GM12875 (cell line): ENCODE data around the gene TM6SF1.

ENCODE experiments used
- H3K4me3 ChIP-seq: one replicate; pipeline ENCODE4 v1.5.1; 2011; ENCODE audit warnings: low read depth, low read length, control low read depth
- TF ChIP-seq, protein P1 (sequence below): IDR thresholded peaks from 2 replicates; pipeline ENCODE4 v1.5.1; 2011; ENCODE audit warnings: low read depth, mild to moderate bottlenecking, control low read depth, inconsistent platforms, low read length, moderate library complexity, borderline replicate concordance; ENCODE audit not compliant: insufficient read depth

TM6SF1 gene

DNA sequence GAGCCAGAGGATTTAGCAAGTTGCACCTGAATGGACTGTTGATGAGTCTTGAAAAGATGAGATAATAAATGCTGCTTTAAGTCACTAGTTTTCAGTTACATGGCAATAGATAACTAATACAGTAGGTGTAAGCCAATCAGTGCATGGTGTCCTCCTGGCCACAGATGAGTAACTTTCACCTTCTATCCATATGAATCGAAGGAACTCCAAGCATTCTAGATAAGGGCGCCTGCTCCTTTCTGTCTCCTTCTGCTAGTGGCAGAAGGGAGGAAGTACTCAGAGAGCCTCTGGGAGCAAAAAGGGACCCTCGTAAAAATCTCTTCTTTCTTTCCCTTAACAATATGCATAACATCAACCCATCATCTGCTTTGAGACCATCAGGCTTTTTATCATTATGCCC lies 37.3 kb downstream of the TM6SF1 start:
- TF ChIP-seq, protein P1, sequence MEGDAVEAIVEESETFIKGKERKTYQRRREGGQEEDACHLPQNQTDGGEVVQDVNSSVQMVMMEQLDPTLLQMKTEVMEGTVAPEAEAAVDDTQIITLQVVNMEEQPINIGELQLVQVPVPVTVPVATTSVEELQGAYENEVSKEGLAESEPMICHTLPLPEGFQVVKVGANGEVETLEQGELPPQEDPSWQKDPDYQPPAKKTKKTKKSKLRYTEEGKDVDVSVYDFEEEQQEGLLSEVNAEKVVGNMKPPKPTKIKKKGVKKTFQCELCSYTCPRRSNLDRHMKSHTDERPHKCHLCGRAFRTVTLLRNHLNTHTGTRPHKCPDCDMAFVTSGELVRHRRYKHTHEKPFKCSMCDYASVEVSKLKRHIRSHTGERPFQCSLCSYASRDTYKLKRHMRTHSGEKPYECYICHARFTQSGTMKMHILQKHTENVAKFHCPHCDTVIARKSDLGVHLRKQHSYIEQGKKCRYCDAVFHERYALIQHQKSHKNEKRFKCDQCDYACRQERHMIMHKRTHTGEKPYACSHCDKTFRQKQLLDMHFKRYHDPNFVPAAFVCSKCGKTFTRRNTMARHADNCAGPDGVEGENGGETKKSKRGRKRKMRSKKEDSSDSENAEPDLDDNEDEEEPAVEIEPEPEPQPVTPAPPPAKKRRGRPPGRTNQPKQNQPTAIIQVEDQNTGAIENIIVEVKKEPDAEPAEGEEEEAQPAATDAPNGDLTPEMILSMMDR: no peak
- no peak overlapping the region for H3K4me3 ChIP-seq

DNA sequence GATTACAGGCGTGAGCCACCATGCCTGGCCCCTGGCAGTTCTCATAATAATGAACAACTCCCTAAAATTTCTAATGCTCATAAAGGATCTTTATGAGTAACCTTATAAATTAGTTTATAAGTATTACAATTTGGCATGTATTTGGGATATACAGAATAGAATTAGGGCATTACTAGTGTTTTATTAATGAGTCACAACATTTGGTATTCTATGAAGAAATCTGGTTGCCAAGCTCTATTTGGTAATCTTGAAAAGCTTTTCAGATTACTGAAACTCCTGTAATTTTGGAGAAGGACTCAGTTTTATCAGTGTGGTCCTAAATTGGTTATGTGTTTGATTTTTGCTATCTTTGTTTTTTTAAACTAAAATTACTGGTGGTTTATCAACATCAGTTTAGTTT lies 45.8 kb downstream of the TM6SF1 start:
- H3K4me3 ChIP-seq: no peak overlapping the region
- TF ChIP-seq, protein P1: no peak

DNA sequence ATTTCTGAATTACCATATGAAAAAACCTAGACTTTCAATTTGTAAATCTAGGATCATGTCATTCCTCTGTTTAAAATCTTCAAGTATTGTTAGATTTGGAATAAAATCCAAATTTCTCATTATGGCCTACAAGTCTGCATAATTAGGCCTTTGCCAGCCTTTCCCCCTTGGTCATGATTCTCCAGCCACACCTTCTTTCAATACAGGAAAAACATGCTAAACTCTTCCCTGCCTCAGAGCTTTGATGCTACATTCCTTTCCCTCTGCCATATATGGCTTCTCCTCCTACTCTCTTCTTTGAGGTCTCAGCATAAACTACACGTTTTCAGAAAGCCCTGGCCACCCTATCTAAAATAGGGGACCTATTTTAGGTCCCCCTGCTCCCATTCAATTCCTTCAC lies 48.5 kb downstream of the TM6SF1 start:
- H3K4me3 ChIP-seq: no peak overlapping the region
- TF ChIP-seq, protein P1: no peak

DNA sequence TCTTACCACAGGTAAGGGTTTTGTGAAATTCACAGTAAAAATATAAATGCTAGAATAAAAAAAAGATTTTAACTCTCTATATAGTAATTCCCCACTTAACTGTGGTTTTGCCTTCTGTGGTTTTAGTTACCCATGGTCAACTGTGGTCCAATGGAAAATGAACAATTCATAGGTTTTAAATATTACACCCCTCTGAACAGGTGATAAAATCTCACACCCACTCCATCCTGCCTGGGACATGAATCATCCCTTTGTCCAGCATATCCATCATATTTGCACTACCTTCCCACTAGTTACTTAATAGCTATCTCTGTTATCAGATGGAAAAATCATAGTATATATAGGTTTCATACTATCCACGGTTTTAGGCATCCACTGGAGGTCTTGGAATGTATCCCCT lies 50.9 kb downstream of the TM6SF1 start:
- TF ChIP-seq, protein P1: no peak
- H3K4me3 ChIP-seq: no peak overlapping the region

DNA sequence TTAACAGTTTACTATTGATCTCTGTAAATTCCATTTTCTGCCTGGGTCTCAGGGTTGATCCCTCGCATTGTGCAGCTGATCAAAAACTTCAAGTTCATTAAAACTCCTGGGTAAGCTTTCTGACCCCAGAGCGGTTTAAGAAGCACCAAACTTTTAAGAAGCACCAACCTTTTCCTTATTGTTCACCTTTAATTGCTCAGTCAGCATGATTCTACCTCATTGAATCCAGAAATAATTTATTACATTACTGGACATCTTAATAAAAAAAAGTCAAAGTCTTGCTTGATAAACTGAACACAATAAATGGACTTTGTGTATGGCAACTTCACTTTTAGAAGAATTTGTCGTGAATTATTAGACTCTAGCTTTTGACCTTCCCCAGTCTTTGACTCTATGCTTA lies 53.3 kb downstream of the TM6SF1 start:
- no peak overlapping the region for H3K4me3 ChIP-seq
- TF ChIP-seq, protein P1: no peak

DNA sequence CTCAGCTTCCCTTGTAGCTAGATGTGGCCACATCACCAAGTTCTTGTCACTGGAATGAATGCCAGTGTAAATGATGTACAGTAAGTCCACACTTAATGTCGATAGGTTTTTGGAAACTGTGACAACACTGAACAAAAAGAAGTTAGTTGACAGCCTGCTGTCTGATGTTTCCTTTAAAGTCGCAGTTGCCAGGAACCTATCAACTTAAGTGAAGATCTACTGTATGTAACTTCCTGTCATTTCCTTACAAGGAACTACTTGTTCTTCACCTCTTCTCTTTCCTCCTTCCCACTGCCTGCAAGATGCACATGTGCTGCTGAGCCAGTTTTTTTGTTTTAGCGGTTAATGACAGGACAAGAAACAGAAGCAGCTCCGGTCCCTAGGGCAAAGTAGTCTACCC lies 55.6 kb downstream of the TM6SF1 start:
- TF ChIP-seq, protein P1: no peak

DNA sequence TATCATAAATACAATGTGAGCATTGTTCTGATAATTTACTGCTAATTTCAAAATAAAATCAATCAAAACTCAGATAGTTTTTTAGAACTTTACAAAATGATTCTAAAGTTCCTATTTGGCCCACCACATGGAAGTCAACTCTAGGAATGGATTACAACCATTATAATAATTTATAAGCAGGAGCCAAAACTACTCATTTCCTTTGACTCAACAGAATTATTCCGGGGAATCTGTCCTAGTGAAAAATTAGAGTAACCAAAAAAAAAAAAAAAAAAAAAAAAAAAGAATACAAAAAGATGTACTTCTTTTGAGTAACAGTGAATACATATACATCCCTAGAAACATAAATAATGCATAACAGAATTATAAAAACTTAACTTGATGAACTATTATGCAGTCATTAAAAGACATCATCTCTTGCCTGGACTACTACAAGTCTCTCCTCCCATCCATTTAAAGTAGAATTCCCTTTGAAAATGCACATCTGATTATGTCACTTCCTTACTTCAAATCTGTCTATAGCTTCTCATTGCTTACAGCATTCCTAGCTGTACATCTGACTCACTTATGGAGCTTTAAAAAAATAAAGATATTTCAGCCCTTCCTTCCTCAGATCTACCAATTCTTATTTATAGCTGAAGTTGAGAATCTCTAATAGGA lies 56.8 kb downstream of the TM6SF1 start:
- H3K4me3 ChIP-seq: no peak overlapping the region
- TF ChIP-seq, protein P1: no peak

More for the DNA sequence above, 55.6 kb downstream of the TM6SF1 start:
- no peak overlapping the region for H3K4me3 ChIP-seq
